ENCODE data around the gene CYB561D2. TPM values are rescaled to one million over a fixed set of nuclear protein-coding genes. Genes with fewer than 3 reads are reported as not detected.

CYB561D2 gene
- total and polyA plus RNA-seq, 2 of the 13 experiments (the other 11 are each of a cell fraction or from before 2014, with no cell fraction given), result 11.1 to 17.2 TPM

DNA sequence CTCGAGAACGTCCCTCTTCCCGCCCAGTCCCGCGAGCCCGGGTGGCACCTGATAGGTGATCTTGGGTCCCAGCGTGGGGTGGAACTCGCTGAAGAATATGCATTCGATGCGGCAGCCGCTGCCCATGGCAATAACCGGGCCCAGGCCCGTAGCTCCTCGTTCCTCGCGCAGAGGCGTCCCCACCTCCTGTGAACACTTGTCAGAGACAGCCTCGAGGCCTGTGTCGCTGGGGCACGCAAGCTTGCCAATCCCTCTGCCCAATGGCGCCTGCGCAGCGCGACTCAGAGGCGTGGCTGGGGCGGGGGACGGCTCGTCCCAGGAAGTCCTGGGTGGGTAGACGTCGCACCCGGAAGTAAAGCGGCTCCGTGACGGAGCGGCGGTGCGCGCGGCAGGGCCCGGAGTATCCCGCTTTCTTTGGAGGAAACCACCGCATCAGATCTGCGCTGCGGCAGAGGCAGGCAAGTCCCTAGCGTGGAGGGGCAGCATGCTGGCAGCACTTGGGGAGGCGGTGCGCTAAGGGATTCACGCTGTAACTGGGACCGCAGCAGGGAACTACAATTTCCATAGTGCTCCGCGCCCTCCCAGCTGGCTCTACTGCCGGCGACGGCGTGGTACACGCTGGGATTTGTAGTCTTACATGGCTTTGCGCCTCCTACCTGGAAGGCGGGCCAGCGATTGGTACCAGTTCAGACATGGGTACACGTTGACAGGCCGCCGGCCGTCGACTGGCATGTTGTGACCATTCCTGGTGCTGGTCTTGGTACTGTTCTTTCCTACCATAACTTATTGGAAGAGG is at the start of gene CYB561D2, which contains the start of gene NPRL2 (continued):
- TF ChIP-seq, protein P1, sequence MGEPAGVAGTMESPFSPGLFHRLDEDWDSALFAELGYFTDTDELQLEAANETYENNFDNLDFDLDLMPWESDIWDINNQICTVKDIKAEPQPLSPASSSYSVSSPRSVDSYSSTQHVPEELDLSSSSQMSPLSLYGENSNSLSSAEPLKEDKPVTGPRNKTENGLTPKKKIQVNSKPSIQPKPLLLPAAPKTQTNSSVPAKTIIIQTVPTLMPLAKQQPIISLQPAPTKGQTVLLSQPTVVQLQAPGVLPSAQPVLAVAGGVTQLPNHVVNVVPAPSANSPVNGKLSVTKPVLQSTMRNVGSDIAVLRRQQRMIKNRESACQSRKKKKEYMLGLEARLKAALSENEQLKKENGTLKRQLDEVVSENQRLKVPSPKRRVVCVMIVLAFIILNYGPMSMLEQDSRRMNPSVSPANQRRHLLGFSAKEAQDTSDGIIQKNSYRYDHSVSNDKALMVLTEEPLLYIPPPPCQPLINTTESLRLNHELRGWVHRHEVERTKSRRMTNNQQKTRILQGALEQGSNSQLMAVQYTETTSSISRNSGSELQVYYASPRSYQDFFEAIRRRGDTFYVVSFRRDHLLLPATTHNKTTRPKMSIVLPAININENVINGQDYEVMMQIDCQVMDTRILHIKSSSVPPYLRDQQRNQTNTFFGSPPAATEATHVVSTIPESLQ (CRISPR knock-in tag; conservative IDR thresholded peaks at IDR 0.05), result 0 out of 2 replicates have a peak, but pooled peaks have one; percentile 72
- TF ChIP-seq PCBP2 (optimal IDR thresholded peaks at IDR 0.05; ENCODE audit: low read depth, low read length, poor library complexity, severe bottlenecking) (no peak), CEBPB (IDR thresholded peaks at IDR 0.05; ENCODE audit: borderline replicate concordance, low read depth, low read length) (no peak), SOX13 (IDR thresholded peaks at IDR 0.05) (0 out of 2 replicates have a peak, but pooled peaks have one; percentile 11), SOX13 (CRISPR knock-in tag; conservative IDR thresholded peaks at IDR 0.05 in 1 of 2, IDR thresholded peaks at IDR 0.05 in 1 of 2) (peak in 1 of 2 experiments; percentile 9; a peak in 2 of 4 replicates), YEATS4 (CRISPR knock-in tag; IDR thresholded peaks at IDR 0.05; ENCODE audit: borderline replicate concordance) (peak; percentile 70; the same call in 1 of the 2 replicates), MYNN (CRISPR knock-in tag; IDR thresholded peaks at IDR 0.05; ENCODE audit: low read depth) (peak; percentile 78; the same call in 1 of the 2 replicates), KLF9 (CRISPR knock-in tag; IDR thresholded peaks at IDR 0.05; ENCODE audit: low read depth) (peak; percentile 82; the same call in 1 of the 2 replicates), ETS1 (CRISPR knock-in tag; IDR thresholded peaks at IDR 0.05) (peak; percentile 91; the same call in 1 of the 2 replicates), IRF1 (CRISPR knock-in tag; IDR thresholded peaks at IDR 0.05; ENCODE audit: low read depth) (0 out of 2 replicates have a peak, but pooled peaks have one; percentile 63), ARHGAP35 (CRISPR knock-in tag; IDR thresholded peaks at IDR 0.05; ENCODE audit: borderline replicate concordance) (peak; percentile 97), CERS6 (CRISPR knock-in tag; IDR thresholded peaks at IDR 0.05) (peak; percentile 61; the same call in 1 of the 2 replicates), ZNF101 (CRISPR knock-in tag; IDR thresholded peaks at IDR 0.05; ENCODE audit: borderline replicate concordance, low read depth) (0 out of 2 replicates have a peak, but pooled peaks have one; percentile 60), TIGD3 (CRISPR knock-in tag; IDR thresholded peaks at IDR 0.05; ENCODE audit: borderline replicate concordance) (peak; percentile 94), ZNF891 (CRISPR knock-in tag; IDR thresholded peaks at IDR 0.05) (peak; percentile 92; the same call in 1 of the 2 replicates), PLRG1 (conservative IDR thresholded peaks at IDR 0.05) (no peak), RARG (CRISPR knock-in tag; IDR thresholded peaks at IDR 0.05; ENCODE audit: low read depth) (no peak)
- TF ChIP-seq, protein P2, sequence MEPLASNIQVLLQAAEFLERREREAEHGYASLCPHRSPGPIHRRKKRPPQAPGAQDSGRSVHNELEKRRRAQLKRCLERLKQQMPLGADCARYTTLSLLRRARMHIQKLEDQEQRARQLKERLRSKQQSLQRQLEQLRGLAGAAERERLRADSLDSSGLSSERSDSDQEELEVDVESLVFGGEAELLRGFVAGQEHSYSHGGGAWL (CRISPR knock-in tag; IDR thresholded peaks at IDR 0.05), result peak; percentile 96
